B cell (primary cell): Measurements from ENCODE around the gene ADARB2. TPM values are rescaled to one million over a fixed set of nuclear protein-coding genes. Genes with fewer than 3 reads are reported as not detected.

Experiments
- ATAC-seq: fragments of 200-7000 bp; cut with Tn5 transposase; one replicate; pipeline ENCODE4 v1.10.0; 2021; ENCODE audit warnings: low read depth, mild to moderate bottlenecking, moderate number of reproducible peaks, moderate library complexity
- CTCF ChIA-PET: fragments of 350-600 bp; sonication (Branson Sonifier 250); formaldehyde crosslinking; loops from one replicate; lab custom pipeline; 2021; ENCODE audit warnings: antibody characterized with exemption, inconsistent platforms; lab: Charles Lee
- POLR2A ChIA-PET: fragments of 350-600 bp; sonication (Branson Sonifier 250); formaldehyde crosslinking; loops from one replicate; lab custom pipeline; 2021; ENCODE audit warnings: antibody characterized with exemption; lab: Charles Lee
- DNase-seq: peaks from one replicate; pipeline ENCODE4 v3.0.0; 2013
- H2AFZ ChIP-seq: 2 replicates; pipeline ENCODE4 v1.6.1; 2012; ENCODE audit warnings: mild to moderate bottlenecking, low read depth, low read length; ENCODE audit not compliant: insufficient read depth, poor library complexity, severe bottlenecking
- H3K27ac ChIP-seq, 2 donors: 1 replicate in 1 of 2; 2 replicates in 1 of 2; pipeline ENCODE4 v1.5.1; 2012 to 2013; ENCODE audit warnings: low read length in 2 of 2, mild to moderate bottlenecking in 2 of 2, moderate library complexity in 1 of 2
- H3K27me3 ChIP-seq, 4 experiments: fragments of 200-600 bp in 1 of 4; sonication (generic) in 1 of 4; replicated peaks in 1 of 4; 1 replicate in 2 of 4; 2 replicates in 2 of 4; pipeline versions ENCODE4 v1.6.1 to v1.7.0; 2013 to 2016; ENCODE audit warnings: low read length in 3 of 4, mild to moderate bottlenecking in 2 of 4, mixed read lengths in 1 of 4, moderate library complexity in 1 of 4; ENCODE audit not compliant: insufficient read depth in 4 of 4, control insufficient read depth in 3 of 4; ENCODE audit errors: control extremely low read depth in 1 of 4
- H3K36me3 ChIP-seq, 2 experiments: replicated peaks in 1 of 2; 1 replicate in 1 of 2; 2 replicates in 1 of 2; pipeline versions ENCODE4 v1.6.1 to v1.7.1; 2013; ENCODE audit warnings: low read length in 1 of 2; ENCODE audit not compliant: insufficient read depth in 2 of 2, control insufficient read depth in 1 of 2; ENCODE audit errors: control extremely low read depth in 1 of 2, extremely low read depth in 1 of 2
- H3K4me1 ChIP-seq, 2 donors: fragments of 200-600 bp in 1 of 2; sonication (generic) in 1 of 2; 1 replicate in 1 of 2; 2 replicates in 1 of 2; pipeline versions ENCODE4 v1.5.1 to v1.6.1; 2013 to 2017; ENCODE audit warnings: low read length in 2 of 2; ENCODE audit not compliant: control insufficient read depth in 2 of 2, insufficient read depth in 2 of 2
- H3K4me2 ChIP-seq: replicated peaks from 2 replicates; pipeline ENCODE3; 2012; ENCODE audit warnings: mild to moderate bottlenecking, low read depth, low read length; ENCODE audit not compliant: poor library complexity, severe bottlenecking
- H3K4me3 ChIP-seq, 5 experiments: fragments of 200-600 bp in 1 of 5; sonication (generic) in 1 of 5; 1 replicate in 3 of 5; 2 replicates in 2 of 5; pipeline versions ENCODE4 v1.5.1 to v1.7.0; 2011 to 2016; ENCODE audit warnings: low read length in 4 of 5, mild to moderate bottlenecking in 4 of 5, low read depth in 2 of 5, control low read depth in 1 of 5, moderate library complexity in 1 of 5; ENCODE audit not compliant: insufficient read depth in 1 of 5; ENCODE audit errors: control extremely low read depth in 1 of 5, extremely low read depth in 1 of 5
- H3K79me2 ChIP-seq: fragments of 200-600 bp; sonication (generic); one replicate; pipeline ENCODE4 v1.6.0; 2016; ENCODE audit warnings: low read length; ENCODE audit not compliant: control insufficient read depth, insufficient read depth
- H3K9ac ChIP-seq: fragments of 200-600 bp; sonication (generic); 2 replicates; pipeline ENCODE4 v1.6.1; 2017; ENCODE audit warnings: mild to moderate bottlenecking, low read length, moderate library complexity
- H3K9me3 ChIP-seq, 3 donors: one replicate each; pipeline versions ENCODE4 v1.6.1 to v1.7.1; 2013; ENCODE audit warnings: low read length in 2 of 3; ENCODE audit not compliant: control insufficient read depth in 2 of 3, insufficient read depth in 1 of 3; ENCODE audit errors: control extremely low read depth in 1 of 3
- H4K20me1 ChIP-seq: 2 replicates; pipeline ENCODE4 v1.6.0; 2012; ENCODE audit warnings: mild to moderate bottlenecking, low read length; ENCODE audit not compliant: insufficient read depth, control insufficient read depth, poor library complexity, severe bottlenecking
- H3K27ac Mint-ChIP-seq: one replicate; pipeline ENCODE4 v1.8.0; 2021; ENCODE audit warnings: mixed read lengths
- H3K27me3 Mint-ChIP-seq: one replicate; pipeline ENCODE4 v1.8.0; 2021; ENCODE audit warnings: mixed read lengths
- H3K4me1 Mint-ChIP-seq: one replicate; pipeline ENCODE4 v1.8.0; 2021; ENCODE audit warnings: mixed read lengths
- H3K4me3 Mint-ChIP-seq: one replicate; pipeline ENCODE4 v1.8.0; 2021; ENCODE audit warnings: mixed read lengths
- H3K9me3 Mint-ChIP-seq: one replicate; pipeline ENCODE4 v1.8.0; 2022; ENCODE audit warnings: mixed read lengths; ENCODE audit not compliant: insufficient read depth
- CTCF ChIP-seq: fragments of 200-600 bp; IDR thresholded peaks from one replicate; pipeline ENCODE4 v1.8.0; 2022; ENCODE audit warnings: antibody characterized with exemption, mild to moderate bottlenecking
- EZH2 ChIP-seq: IDR thresholded peaks from 2 replicates; pipeline ENCODE4 v1.6.1; 2012; ENCODE audit warnings: borderline replicate concordance, low read depth, mild to moderate bottlenecking, moderate library complexity, low read length; ENCODE audit not compliant: insufficient read depth, poor library complexity, severe bottlenecking
- WGBS: methylation state at CpG from one replicate; pipeline ENCODE4 v1.1.5; 2013; ENCODE audit warnings: missing lambda C conversion rate; ENCODE audit not compliant: insufficient coverage; 5-methylcytosine and 5-hydroxymethylcytosine counted together
- intact Hi-C: fragments of 100-400 bp; cut with micrococcal nuclease; formaldehyde crosslinking; loops from one replicate; pipeline ENCODE4 v1.10.0; 2022
- polyA plus RNA-seq: library from polyadenylated mRNA; depleted of rRNA; stranded (reverse); fragments of >200 nt; gene quantifications from 2 replicates; pipeline ENCODE4 v1.2.3, GENCODE V29; 2012
- total RNA-seq, 2 donors: library from RNA; stranded (reverse); fragments of 120-200 nt in 1 of 2; gene quantifications; 1 replicate in 1 of 2; 2 replicates in 1 of 2; pipeline versions ENCODE4 v1.2.3 to v1.2.4, GENCODE V29; 2013 to 2022

The ADARB2 gene
- total and polyA plus RNA-seq, 2 donors (not counting 1 experiment from before 2014, with no cell fraction given): 0.13 to 0.96 TPM

- intact Hi-C loops: no loop called here
- Histone ChIP-seq H3K4me1 (no peaks in the 10 kb centered on the region), H3K4me3 (no peak overlapping the region), H3K27me3 (peaks cover 0 to 16% (median 0%) of the 10 kb centered on the region in 4 experiments), H3K79me2 (no peaks in the 10 kb centered on the region), H3K9ac (no peak overlapping the region), H4K20me1 (no peaks in the 10 kb centered on the region), H3K4me2 (no peak overlapping the region), H3K36me3 (no peaks in the 10 kb centered on the region), H3K9me3 (peaks cover 0 to 7% (median 0%) of the 10 kb centered on the region in 3 donors), H3K27ac (no peak overlapping the region), H2AFZ (no peak overlapping the region)
- CTCF ChIA-PET: interaction anchor here (0.6 to 1.4 kb wide), 5 partner anchors 9 to 954 kb away, joined by 3 to 4 read pairs (median 3); no protein-coding TSS in a partner anchor
- Mint-ChIP-seq H3K4me3 (no peak overlapping the region), H3K27ac (no peak overlapping the region), H3K27me3 (peaks cover 37% of the 10 kb centered on the region), H3K4me1 (peaks cover 8% of the 10 kb centered on the region), H3K9me3 (no peaks in the 10 kb centered on the region)
- TF ChIP-seq EZH2 (no peak), CTCF (peak; percentile 53)
- DNase-seq (peak; percentile 47), ATAC-seq (peak; percentile 53)
- POLR2A ChIA-PET: no interaction called here
- WGBS: 57% methylated on average over 6 of the region's 14 CpGs
Observed at GRCh38 chr10:1368842-1369171, 368.5 kb downstream of the ADARB2 start.

- CTCF ChIA-PET: interaction anchor here (0.6 to 1.4 kb wide), 5 partner anchors 9 to 953 kb away, joined by 3 to 4 read pairs (median 3); no protein-coding TSS in a partner anchor
Observed at GRCh38 chr10:1367938-1368841, 369.1 kb downstream of the ADARB2 start.

More at GRCh38 chr10:1367938-1368841, 369.1 kb downstream of the ADARB2 start:
- POLR2A ChIA-PET: no interaction called here
- H2AFZ ChIP-seq: no peak overlapping the region
- no peaks in the 10 kb centered on the region for H3K9me3 Mint-ChIP-seq
- peaks cover 37% of the 10 kb centered on the region for H3K27me3 Mint-ChIP-seq
- H4K20me1 ChIP-seq: no peaks in the 10 kb centered on the region
- no peak overlapping the region for H3K27ac ChIP-seq
- no peak overlapping the region for H3K27ac Mint-ChIP-seq
- no peak overlapping the region for H3K4me2 ChIP-seq
- 93% methylated on average over 18 of the region's 24 CpGs for WGBS
- intact Hi-C loops: no loop called here
- peaks cover 8% of the 10 kb centered on the region for H3K4me1 Mint-ChIP-seq
- H3K4me3 Mint-ChIP-seq: no peak overlapping the region
- ATAC-seq: no peak
- peaks cover 0 to 16% (median 0%) of the 10 kb centered on the region in 4 experiments for H3K27me3 ChIP-seq
- no peak for DNase-seq
- H3K4me3 ChIP-seq: no peak overlapping the region
- H3K9ac ChIP-seq: no peak overlapping the region
- no peaks in the 10 kb centered on the region for H3K79me2 ChIP-seq
- TF ChIP-seq CTCF (no peak), EZH2 (no peak)
- H3K9me3 ChIP-seq: peaks cover 0 to under 1% (median 0%) of the 10 kb centered on the region in 3 donors
- H3K36me3 ChIP-seq: no peaks in the 10 kb centered on the region
- no peaks in the 10 kb centered on the region for H3K4me1 ChIP-seq
